Measurements from ENCODE around the gene ASGR1. TPM values are rescaled to one million over a fixed set of nuclear protein-coding genes. Genes with fewer than 3 reads are reported as not detected.

The ASGR1 gene
- total RNA-seq, 2 experiments from 2014 or later: 0.64 to 0.85 TPM

DNA sequence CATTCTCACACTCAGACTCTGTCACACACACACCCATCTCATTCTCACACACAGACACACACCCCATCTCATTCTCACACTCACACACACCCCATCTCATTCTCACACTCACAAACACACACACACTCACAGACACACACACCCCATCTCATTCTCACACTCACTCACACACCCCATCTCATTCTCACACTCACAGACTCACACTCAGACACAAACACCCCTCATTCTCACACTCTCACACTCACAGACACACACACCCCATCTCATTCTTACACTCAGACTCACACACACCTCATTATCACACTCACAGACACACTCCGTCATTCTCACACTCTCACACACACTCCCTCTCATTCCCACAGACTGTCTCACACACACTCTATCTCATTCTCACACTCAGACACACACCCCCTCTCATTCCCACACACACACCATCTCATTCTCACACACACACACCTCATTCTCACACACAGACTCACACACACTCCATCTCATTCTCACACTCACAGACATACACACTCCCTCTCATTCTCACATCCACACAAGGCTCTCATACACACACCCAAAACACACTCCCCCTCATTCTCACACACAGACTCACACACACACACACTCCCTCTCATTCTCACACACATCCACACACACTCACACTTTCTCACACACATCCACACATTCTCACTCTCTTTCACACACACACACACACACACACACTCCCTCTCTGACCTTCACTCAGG is 2.9 kb downstream of the ASGR1 start:
- H3K36me3 Mint-ChIP-seq (ENCODE audit: low read depth): no peaks in the 10 kb centered on the region
- no peaks in the 10 kb centered on the region for H3K27me3 Mint-ChIP-seq
- ATAC-seq (ENCODE audit: poor library complexity) (no peak), DNase-seq (no peak)
- H3K27ac Mint-ChIP-seq: no peak overlapping the region
- intact Hi-C loops (cut with DNase I, micrococcal nuclease): loop anchor here in 1 of 2 experiments (2.0 kb wide), 1 partner anchor 129 kb away; no protein-coding TSS in a partner anchor
- peaks cover 14% of the 10 kb centered on the region for H3K4me1 Mint-ChIP-seq (ENCODE audit: low read depth)
- H3K4me3 Mint-ChIP-seq: no peak overlapping the region
- H3K27ac ChIP-seq (ENCODE audit: low read depth in 1 of 2, low read length in 2 of 2): no peak overlapping the region
- peaks cover 30% of the 10 kb centered on the region for H3K4me1 ChIP-seq (ENCODE audit: insufficient read depth, low read length)
- H3K27me3 ChIP-seq (ENCODE audit: control insufficient read depth in 1 of 2, insufficient read depth in 2 of 2, low read length in 2 of 2): peaks cover 8 to 29% of the 10 kb centered on the region in 2 experiments
- H3K36me3 ChIP-seq (ENCODE audit: insufficient read depth, low read length): no peaks in the 10 kb centered on the region
- no peak overlapping the region for H3K4me3 ChIP-seq (ENCODE audit: low read length)
- ChIA-PET CTCF (interaction anchor here (1.4 to 1.5 kb wide), 2 partner anchors 39 to 45 kb away, joined by 7 to 8 read pairs; no protein-coding TSS in a partner anchor), POLR2A (no interaction called here)
- no peak for TF ChIP-seq CTCF (IDR thresholded peaks at IDR 0.05)
- H3K9me3 ChIP-seq (ENCODE audit: control insufficient read depth in 1 of 2, insufficient read depth in 1 of 2, low read length in 2 of 2): no peaks in the 10 kb centered on the region
- no peaks in the 10 kb centered on the region for H3K9me3 Mint-ChIP-seq

DNA sequence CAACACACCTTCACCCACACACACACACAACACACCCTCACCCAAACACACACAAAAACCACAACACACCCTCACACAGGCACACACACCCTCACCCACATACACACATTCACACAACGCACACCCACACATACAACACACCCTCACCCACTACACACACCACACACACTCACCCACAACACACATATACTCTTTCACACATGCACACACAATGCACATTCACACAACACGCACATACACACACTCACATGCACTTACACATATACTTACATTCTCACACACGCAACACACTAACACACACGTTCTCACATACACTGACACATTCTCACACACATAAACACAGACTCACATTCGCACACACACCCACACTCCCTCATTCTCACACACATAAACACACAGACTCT is 3.8 kb downstream of the ASGR1 start:
- POLR2A ChIA-PET: no interaction called here
- CTCF ChIA-PET: no interaction called here
- H3K4me3 ChIP-seq (ENCODE audit: low read length): no peak overlapping the region
- ATAC-seq (ENCODE audit: poor library complexity) (no peak), DNase-seq (no peak)
- Mint-ChIP-seq H3K27me3 (no peaks in the 10 kb centered on the region), H3K27ac (no peak overlapping the region), H3K4me1 (ENCODE audit: low read depth) (peaks cover 14% of the 10 kb centered on the region), H3K4me3 (no peak overlapping the region), H3K36me3 (ENCODE audit: low read depth) (no peaks in the 10 kb centered on the region), H3K9me3 (no peaks in the 10 kb centered on the region)
- H3K27ac ChIP-seq (ENCODE audit: low read depth in 1 of 2, low read length in 2 of 2): no peak overlapping the region
- TF ChIP-seq CTCF (IDR thresholded peaks at IDR 0.05): no peak
- peaks cover 8 to 29% of the 10 kb centered on the region in 2 experiments for H3K27me3 ChIP-seq (ENCODE audit: control insufficient read depth in 1 of 2, insufficient read depth in 2 of 2, low read length in 2 of 2)
- intact Hi-C loops (cut with DNase I, micrococcal nuclease): no loop called here
- H3K36me3 ChIP-seq (ENCODE audit: insufficient read depth, low read length): no peaks in the 10 kb centered on the region
- H3K4me1 ChIP-seq (ENCODE audit: insufficient read depth, low read length): peaks cover 30% of the 10 kb centered on the region
- H3K9me3 ChIP-seq (ENCODE audit: control insufficient read depth in 1 of 2, insufficient read depth in 1 of 2, low read length in 2 of 2): peaks cover under 1 to 4% of the 10 kb centered on the region in 2 experiments

DNA sequence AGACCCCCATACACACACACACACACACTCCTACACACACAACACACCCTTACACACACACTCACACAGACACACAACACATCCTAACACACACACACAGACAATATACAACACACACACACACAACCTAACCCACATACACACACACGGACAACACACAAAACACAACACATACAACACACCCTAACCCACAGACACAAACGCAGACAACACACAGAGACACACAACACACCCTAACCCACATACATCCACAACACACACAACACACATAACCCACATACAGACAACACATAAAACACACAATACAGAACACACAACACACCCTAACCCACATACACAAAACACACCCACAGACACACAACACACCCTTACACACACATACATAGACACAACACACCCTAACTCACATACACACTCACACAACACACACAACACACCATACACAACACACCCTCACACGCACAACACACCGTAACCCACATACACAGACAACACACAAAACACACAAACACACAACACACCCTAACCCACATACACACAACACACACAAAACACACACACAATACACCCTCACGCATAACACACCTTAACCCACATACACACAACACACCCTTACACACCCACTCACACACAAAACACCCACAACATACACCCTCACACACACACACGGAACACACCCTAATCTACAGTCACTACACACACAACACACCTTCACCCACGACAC is 4.4 kb downstream of the ASGR1 start:
- intact Hi-C loops (cut with DNase I, micrococcal nuclease): no loop called here
- H3K27ac Mint-ChIP-seq: no peak overlapping the region
- H3K4me3 Mint-ChIP-seq: no peak overlapping the region
- H3K36me3 Mint-ChIP-seq (ENCODE audit: low read depth): no peaks in the 10 kb centered on the region
- H3K4me1 Mint-ChIP-seq (ENCODE audit: low read depth): peaks cover 14% of the 10 kb centered on the region
- no peak for ATAC-seq (ENCODE audit: poor library complexity)
- no peaks in the 10 kb centered on the region for H3K27me3 Mint-ChIP-seq
- ChIA-PET POLR2A (no interaction called here), CTCF (no interaction called here)
- TF ChIP-seq CTCF (IDR thresholded peaks at IDR 0.05): no peak
- no peaks in the 10 kb centered on the region for H3K9me3 Mint-ChIP-seq
- H3K36me3 ChIP-seq (ENCODE audit: insufficient read depth, low read length): no peaks in the 10 kb centered on the region
- peaks cover 4 to 9% of the 10 kb centered on the region in 2 experiments for H3K9me3 ChIP-seq (ENCODE audit: control insufficient read depth in 1 of 2, insufficient read depth in 1 of 2, low read length in 2 of 2)
- DNase-seq: no peak
- H3K27me3 ChIP-seq (ENCODE audit: control insufficient read depth in 1 of 2, insufficient read depth in 2 of 2, low read length in 2 of 2): peaks cover 8 to 29% of the 10 kb centered on the region in 2 experiments
- H3K4me3 ChIP-seq (ENCODE audit: low read length): peak overlapping the region; percentile 38
- H3K27ac ChIP-seq (ENCODE audit: low read depth in 1 of 2, low read length in 2 of 2): no peak overlapping the region
- H3K4me1 ChIP-seq (ENCODE audit: insufficient read depth, low read length): peaks cover 30% of the 10 kb centered on the region

Data from CD4-positive, alpha-beta T cell (primary cell).